Uterus (tissue), 4 donors: ENCODE measurements around the gene EVC2. TPM values are rescaled to one million over a fixed set of nuclear protein-coding genes. Genes with fewer than 3 reads are reported as not detected.

Experiments used
- DNase-seq, 2 donors: peaks; one replicate each; pipeline ENCODE4 v3.0.0-alpha.2; 2019 to 2020
- H3K27ac ChIP-seq, 2 donors: fragments of 200-600 bp; sonication (generic); 1 replicate in 1 of 2; 2 replicates in 1 of 2; pipeline ENCODE4 v1.5.1; 2016 to 2018
- H3K27me3 ChIP-seq, 2 donors: fragments of 200-600 bp; sonication (generic); one replicate each; pipeline ENCODE4 v1.5.1; 2018 to 2019; ENCODE audit warnings: control low read depth in 1 of 2
- H3K36me3 ChIP-seq, 2 donors: fragments of 200-600 bp; sonication (generic); one replicate each; pipeline ENCODE4 v1.5.1; 2019; ENCODE audit warnings: control low read depth in 1 of 2
- H3K4me1 ChIP-seq, 2 donors: fragments of 200-600 bp; sonication (generic); one replicate each; pipeline ENCODE4 v1.5.1; 2018 to 2019; ENCODE audit warnings: control low read depth in 1 of 2
- H3K4me3 ChIP-seq, 2 donors: fragments of 200-600 bp; sonication (generic); 1 replicate in 1 of 2; 2 replicates in 1 of 2; pipeline ENCODE4 v1.5.1; 2018 to 2019; ENCODE audit warnings: mild to moderate bottlenecking in 1 of 2
- H3K9me3 ChIP-seq, 2 donors: fragments of 200-600 bp; sonication (generic); one replicate each; pipeline ENCODE4 v1.5.1; 2019; ENCODE audit warnings: control low read depth in 1 of 2
- POLR2A ChIP-seq, 2 donors: fragments of 450-650 bp; IDR thresholded peaks; one replicate each; pipeline ENCODE4 v1.6.1; 2016; ENCODE audit warnings: antibody characterized with exemption in 2 of 2, mild to moderate bottlenecking in 1 of 2, moderate library complexity in 1 of 2
- intact Hi-C: fragments of 100-400 bp; cut with DNase I; formaldehyde crosslinking; loops from one replicate; pipeline ENCODE4 v1.15.1; 2023; ENCODE audit warnings: low total_unique reads
- total RNA-seq, 4 donors: library from RNA; depleted of rRNA in 3 of 4; stranded (reverse); fragments of >200 nt in 3 of 4; gene quantifications; one replicate each; pipeline versions ENCODE4 v1.1.0 to v1.2.4, GENCODE V29; 2014 to 2023
- TF ChIP-seq, protein P1 (sequence below), 4 experiments: fragments of 200-600 bp in 2 of 4; fragments of 450-650 bp in 2 of 4; sonication (generic) in 2 of 4; IDR thresholded peaks; one replicate each; pipeline ENCODE4 v1.5.1; 2016 to 2019; ENCODE audit warnings: antibody characterized with exemption in 4 of 4, mild to moderate bottlenecking in 2 of 4, moderate library complexity in 1 of 4
- donor health status: DM: yes; HTN: yes; CAD: no.

The EVC2 gene
- total RNA-seq, 4 donors from 2014 or later = 5.6 to 21.8 (median 14.8) TPM

DNA sequence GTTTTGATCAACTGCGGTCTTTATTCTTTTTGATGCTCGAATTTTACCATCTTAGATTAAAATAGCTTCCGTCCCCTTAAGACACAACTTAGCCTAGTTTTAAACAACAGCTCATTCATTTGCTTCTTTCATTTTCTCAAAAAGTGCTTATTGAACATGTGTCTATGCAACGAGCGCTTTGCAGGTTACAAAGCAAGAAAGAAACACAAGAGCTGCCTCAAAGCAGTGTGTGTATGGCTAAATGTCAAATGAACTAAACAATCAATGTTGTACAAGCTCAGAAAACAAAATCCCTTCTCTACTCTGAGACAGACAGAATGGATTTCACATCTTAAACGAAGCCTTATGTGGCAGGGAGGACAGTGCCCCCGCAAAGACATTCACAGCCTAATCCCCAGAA, 61.0 kb downstream of the EVC2 start:
- intact Hi-C loops = no loop called here
- no peak overlapping the region for H3K27ac ChIP-seq
- no peaks in the 10 kb centered on the region for H3K36me3 ChIP-seq
- no peak for TF ChIP-seq POLR2A (IDR thresholded peaks at IDR 0.05)
- TF ChIP-seq, protein P1, sequence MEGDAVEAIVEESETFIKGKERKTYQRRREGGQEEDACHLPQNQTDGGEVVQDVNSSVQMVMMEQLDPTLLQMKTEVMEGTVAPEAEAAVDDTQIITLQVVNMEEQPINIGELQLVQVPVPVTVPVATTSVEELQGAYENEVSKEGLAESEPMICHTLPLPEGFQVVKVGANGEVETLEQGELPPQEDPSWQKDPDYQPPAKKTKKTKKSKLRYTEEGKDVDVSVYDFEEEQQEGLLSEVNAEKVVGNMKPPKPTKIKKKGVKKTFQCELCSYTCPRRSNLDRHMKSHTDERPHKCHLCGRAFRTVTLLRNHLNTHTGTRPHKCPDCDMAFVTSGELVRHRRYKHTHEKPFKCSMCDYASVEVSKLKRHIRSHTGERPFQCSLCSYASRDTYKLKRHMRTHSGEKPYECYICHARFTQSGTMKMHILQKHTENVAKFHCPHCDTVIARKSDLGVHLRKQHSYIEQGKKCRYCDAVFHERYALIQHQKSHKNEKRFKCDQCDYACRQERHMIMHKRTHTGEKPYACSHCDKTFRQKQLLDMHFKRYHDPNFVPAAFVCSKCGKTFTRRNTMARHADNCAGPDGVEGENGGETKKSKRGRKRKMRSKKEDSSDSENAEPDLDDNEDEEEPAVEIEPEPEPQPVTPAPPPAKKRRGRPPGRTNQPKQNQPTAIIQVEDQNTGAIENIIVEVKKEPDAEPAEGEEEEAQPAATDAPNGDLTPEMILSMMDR (IDR thresholded peaks at IDR 0.05) = no peak
- H3K4me3 ChIP-seq = no peak overlapping the region
- H3K9me3 ChIP-seq = no peaks in the 10 kb centered on the region
- H3K27me3 ChIP-seq = no peaks in the 10 kb centered on the region
- no peak for DNase-seq
- H3K4me1 ChIP-seq = no peaks in the 10 kb centered on the region

DNA sequence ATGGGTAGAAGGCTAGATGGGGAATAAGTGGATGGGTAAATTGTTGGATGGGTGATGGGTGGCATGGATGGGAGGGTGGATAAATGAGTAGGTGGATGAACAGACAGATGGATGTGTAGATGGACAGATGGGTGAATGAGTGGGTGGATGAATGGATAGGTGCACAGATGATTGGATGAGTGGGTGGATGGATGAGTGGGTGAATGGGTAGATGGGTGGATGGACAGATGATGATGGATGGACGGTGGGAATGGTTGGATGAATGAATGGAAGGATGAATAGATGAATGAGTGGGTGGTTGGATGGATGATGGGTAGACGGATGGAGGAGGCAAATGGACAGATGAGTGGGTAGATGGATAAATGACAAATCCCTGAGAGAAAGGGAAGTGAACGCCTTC, 68.3 kb downstream of the EVC2 start:
- Histone ChIP-seq H3K4me1 (no peaks in the 10 kb centered on the region), H3K4me3 (no peak overlapping the region), H3K9me3 (no peaks in the 10 kb centered on the region), H3K27me3 (no peaks in the 10 kb centered on the region), H3K36me3 (no peaks in the 10 kb centered on the region), H3K27ac (no peak overlapping the region)
- TF ChIP-seq, protein P1 (IDR thresholded peaks at IDR 0.05) = no peak
- TF ChIP-seq POLR2A (IDR thresholded peaks at IDR 0.05) = no peak
- no peak for DNase-seq
- intact Hi-C loops = no loop called here

DNA sequence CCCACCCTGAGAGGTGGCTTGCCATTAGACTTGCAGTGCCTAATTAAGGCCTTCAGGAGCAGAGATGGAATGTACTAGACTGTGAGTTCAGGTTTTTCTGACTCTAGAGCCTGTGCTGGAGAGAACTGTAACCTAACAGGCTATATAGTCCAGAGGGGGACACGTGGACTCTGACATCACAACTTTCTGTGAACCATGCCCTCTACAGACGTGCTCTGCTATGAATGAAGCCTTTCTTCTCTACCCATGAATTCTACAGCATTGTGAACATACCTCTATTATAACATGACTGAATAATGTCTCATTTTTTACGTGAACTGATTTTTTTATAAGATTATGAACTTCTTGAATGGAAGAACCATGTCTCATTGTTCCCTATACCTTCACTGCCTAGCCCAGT, 68.8 kb downstream of the EVC2 start:
- no peaks in the 10 kb centered on the region for H3K36me3 ChIP-seq
- no peak overlapping the region for H3K27ac ChIP-seq

DNA sequence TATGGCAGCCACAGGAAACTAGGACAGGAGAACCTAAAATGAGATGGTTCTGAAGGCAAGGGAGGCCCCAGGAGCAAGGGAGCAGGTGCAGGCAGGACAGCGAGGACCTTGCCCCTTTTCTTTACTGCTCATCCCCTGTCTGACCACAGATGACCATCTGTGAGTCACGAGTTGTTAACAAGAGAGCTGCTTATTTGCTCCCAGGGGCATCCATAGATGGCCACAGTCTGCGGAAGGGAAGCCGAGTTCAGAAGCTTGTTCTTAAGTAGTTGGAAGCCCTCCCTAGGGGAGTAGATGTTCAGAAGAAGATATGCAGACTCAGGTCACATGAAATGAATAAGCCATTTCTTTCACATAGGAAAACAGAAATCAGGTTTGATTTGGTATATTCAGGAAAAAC, 69.4 kb downstream of the EVC2 start:
- Histone ChIP-seq H3K9me3 (no peaks in the 10 kb centered on the region), H3K4me3 (no peak overlapping the region), H3K36me3 (no peaks in the 10 kb centered on the region), H3K4me1 (no peaks in the 10 kb centered on the region), H3K27me3 (no peaks in the 10 kb centered on the region), H3K27ac (no peak overlapping the region)
- DNase-seq = no peak
- no peak for TF ChIP-seq POLR2A (IDR thresholded peaks at IDR 0.05)
- TF ChIP-seq, protein P1 (IDR thresholded peaks at IDR 0.05) = no peak
- intact Hi-C loops = no loop called here

More for the DNA sequence above, 68.8 kb downstream of the EVC2 start:
- intact Hi-C loops = no loop called here
- H3K9me3 ChIP-seq = no peaks in the 10 kb centered on the region
- no peaks in the 10 kb centered on the region for H3K27me3 ChIP-seq
- no peaks in the 10 kb centered on the region for H3K4me1 ChIP-seq
- TF ChIP-seq POLR2A (IDR thresholded peaks at IDR 0.05) = no peak
- TF ChIP-seq, protein P1 (IDR thresholded peaks at IDR 0.05) = no peak
- DNase-seq = no peak
- no peak overlapping the region for H3K4me3 ChIP-seq

DNA sequence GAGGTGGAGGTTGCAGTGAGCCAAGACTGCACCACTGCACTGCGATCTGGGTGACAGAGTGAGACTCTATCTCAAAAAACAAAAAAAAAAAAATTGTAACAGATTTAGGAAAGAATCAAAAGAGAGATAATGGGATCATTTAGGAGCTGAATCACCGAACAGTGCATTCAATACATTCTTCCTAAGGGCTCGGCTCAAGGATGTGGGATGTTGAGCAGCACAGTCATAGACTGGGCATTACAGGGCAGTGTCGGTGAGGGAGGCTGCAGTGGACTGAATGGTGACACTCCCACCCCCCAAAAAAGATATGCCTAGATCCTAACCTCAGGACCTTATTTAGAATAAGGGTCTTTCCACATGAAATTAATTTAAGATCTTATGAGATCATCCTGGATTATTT, 70.0 kb downstream of the EVC2 start:
- no peaks in the 10 kb centered on the region for H3K9me3 ChIP-seq
- intact Hi-C loops = no loop called here
- no peaks in the 10 kb centered on the region for H3K4me1 ChIP-seq
- H3K27ac ChIP-seq = no peak overlapping the region
- no peak for DNase-seq
- H3K36me3 ChIP-seq = no peaks in the 10 kb centered on the region
- no peaks in the 10 kb centered on the region for H3K27me3 ChIP-seq
- H3K4me3 ChIP-seq = no peak overlapping the region
- TF ChIP-seq, protein P1 (IDR thresholded peaks at IDR 0.05) = no peak
- TF ChIP-seq POLR2A (IDR thresholded peaks at IDR 0.05) = no peak
